ENCODE data around the gene CNN2.
"Not testable (repeated sequence)": the region's sequence is repeated elsewhere in the genome, so short reads cannot be mapped to it uniquely, and the experiment has no call there.

Gene CNN2

DNA sequence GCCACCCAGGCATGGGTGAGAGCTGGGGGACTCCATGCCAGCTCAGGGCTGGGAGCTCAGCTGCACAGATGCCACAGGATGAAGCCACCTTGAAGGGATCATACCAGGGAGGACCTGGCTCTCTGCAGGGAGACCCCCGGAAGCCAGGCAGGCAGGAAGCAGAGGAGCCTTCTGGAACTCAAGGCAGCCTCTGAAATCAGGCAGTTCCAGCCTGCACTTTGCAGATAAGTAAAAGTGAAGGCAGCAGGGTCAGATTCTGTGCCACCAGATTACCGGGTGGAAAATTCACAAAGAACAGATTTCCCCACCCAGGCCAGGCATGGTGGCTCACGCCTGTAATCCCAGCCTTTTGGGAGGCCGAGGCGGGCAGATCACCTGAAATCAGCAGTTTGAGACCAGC is 8.0 kb upstream of the CNN2 start:
- no peaks in the 10 kb centered on the region for H3K27me3 ChIP-seq (ENCODE audit: insufficient read depth, low read length)
- H3K36me3 ChIP-seq (ENCODE audit: insufficient read depth, low read length): peaks cover 17% of the 10 kb centered on the region
- no peaks in the 10 kb centered on the region for H3K9me3 ChIP-seq (ENCODE audit: low read length)
- H3K4me1 ChIP-seq (ENCODE audit: insufficient read depth, low read length): peaks cover 43% of the 10 kb centered on the region
- H3K4me3 ChIP-seq (ENCODE audit: low read length): no peak overlapping the region
- no peak overlapping the region for H2AFZ ChIP-seq (ENCODE audit: low read depth, low read length)

- H3K36me3 ChIP-seq (ENCODE audit: insufficient read depth, low read length): peaks cover 10% of the 10 kb centered on the region
- peak overlapping the region; percentile 74 for H3K4me3 ChIP-seq (ENCODE audit: low read length)
- no peak overlapping the region for H2AFZ ChIP-seq (ENCODE audit: low read depth, low read length)
- no peaks in the 10 kb centered on the region for H3K27me3 ChIP-seq (ENCODE audit: insufficient read depth, low read length)
- H3K4me1 ChIP-seq (ENCODE audit: insufficient read depth, low read length): peaks cover 43% of the 10 kb centered on the region
- H3K9me3 ChIP-seq (ENCODE audit: low read length): no peaks in the 10 kb centered on the region
Observed at GRCh38 chr19:1018932-1019615, 7.3 kb upstream of the CNN2 start.

- Histone ChIP-seq H3K4me3 (ENCODE audit: low read length) (peak overlapping the region; percentile 74), H3K9me3 (ENCODE audit: low read length) (no peaks in the 10 kb centered on the region), H2AFZ (ENCODE audit: low read depth, low read length) (no peak overlapping the region), H3K36me3 (ENCODE audit: insufficient read depth, low read length) (peaks cover 5% of the 10 kb centered on the region), H3K27me3 (ENCODE audit: insufficient read depth, low read length) (no peaks in the 10 kb centered on the region), H3K4me1 (ENCODE audit: insufficient read depth, low read length) (peaks cover 43% of the 10 kb centered on the region)
Observed at GRCh38 chr19:1019616-1019961, 6.8 kb upstream of the CNN2 start.

DNA sequence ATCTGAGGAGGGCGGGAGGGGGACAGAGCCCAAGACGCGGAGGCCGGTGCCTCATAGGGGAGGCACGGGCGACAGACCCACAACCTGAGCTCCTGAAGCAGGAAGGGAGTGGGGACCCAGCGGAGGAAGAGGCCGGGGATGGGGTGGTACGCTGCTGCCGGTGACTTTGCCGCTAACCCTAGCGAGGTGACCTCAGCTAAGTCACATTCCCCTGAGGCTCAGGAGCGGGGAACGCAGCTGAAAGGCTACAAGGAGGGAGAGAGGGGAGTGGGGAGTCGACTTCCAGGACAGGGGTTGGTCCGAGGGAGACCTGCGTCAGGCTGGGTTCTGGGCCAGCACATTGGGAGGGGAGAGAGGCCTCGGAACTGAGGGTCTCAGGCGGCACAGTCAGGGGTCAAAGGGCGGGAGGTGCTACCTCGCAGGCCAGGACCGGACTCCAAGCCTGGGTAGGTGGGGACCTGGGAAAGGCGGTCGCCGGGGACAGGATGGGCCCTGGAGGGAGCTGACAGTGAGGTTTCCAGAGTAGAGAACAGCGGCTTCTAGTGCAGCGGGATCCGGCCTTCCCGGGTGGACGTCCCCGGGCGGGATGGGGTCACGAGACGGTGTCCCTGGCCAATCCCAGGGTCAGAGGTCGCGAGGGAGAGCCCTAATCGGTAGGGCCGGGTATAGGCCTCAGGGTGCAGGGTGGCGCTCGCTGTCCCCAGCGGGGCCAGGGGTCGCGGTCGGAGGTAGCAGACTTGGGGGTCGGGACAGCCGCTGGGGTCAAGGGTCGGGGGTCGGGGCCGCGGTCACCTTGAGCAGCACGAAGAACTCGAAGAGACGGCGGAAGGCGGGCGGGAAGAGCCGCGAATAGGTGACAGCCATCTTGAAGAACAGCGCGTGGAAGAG is 6.2 kb upstream of the CNN2 start:
- Histone ChIP-seq H2AFZ (ENCODE audit: low read depth, low read length) (no peak overlapping the region), H3K36me3 (ENCODE audit: insufficient read depth, low read length) (peaks cover 4% of the 10 kb centered on the region), H3K4me3 (ENCODE audit: low read length) (peak overlapping the region; percentile 74), H3K9me3 (ENCODE audit: low read length) (no peaks in the 10 kb centered on the region), H3K27me3 (ENCODE audit: insufficient read depth, low read length) (no peaks in the 10 kb centered on the region), H3K4me1 (ENCODE audit: insufficient read depth, low read length) (peaks cover 43% of the 10 kb centered on the region)

DNA sequence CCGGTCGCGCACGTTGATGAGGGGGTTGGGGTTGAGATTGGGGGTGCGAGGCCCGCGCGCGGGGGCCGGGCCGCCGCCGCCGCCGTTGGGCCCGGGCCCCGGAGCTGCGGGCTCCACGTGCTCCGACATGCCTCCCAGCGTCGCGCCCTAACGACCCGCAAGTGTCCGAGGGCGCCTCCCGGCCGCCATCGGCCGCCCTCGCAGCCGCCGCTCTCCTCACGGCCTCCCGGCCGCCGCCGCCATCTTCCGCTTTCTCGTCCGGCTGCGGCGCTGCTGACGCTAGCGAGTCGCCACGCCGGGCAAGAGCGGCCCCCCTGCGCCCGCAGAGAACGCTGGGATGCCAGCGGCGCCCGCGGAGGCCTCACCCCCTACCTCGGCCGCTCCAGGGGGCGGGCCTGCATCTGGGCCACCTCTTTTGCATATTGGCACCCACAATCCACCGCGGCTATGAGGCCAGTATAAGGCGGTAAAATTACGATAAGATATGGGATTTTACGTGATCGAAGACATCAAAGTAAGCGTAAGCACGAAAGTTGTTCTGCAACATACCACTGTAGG is 5.5 kb upstream of the CNN2 start, which contains the start of gene TMEM259:
Gene TMEM259, minus strand, starts transcription at position 256 of the 558 bp plus-strand sequence. Its CDS starts 127 bp downstream, at position 129.
- Histone ChIP-seq H3K4me1 (ENCODE audit: insufficient read depth, low read length) (peaks cover 41% of the 10 kb centered on the region), H3K27me3 (ENCODE audit: insufficient read depth, low read length) (no peaks in the 10 kb centered on the region), H3K9me3 (ENCODE audit: low read length) (no peaks in the 10 kb centered on the region), H3K36me3 (ENCODE audit: insufficient read depth, low read length) (peaks cover 4% of the 10 kb centered on the region), H2AFZ (ENCODE audit: low read depth, low read length) (no peak within 1 kb of the TSS), H3K4me3 (ENCODE audit: low read length) (peak within 1 kb of the TSS; percentile 74)

- not testable (repeated sequence) for H3K4me3 ChIP-seq (ENCODE audit: low read length); H3K9me3 ChIP-seq (ENCODE audit: low read length); H2AFZ ChIP-seq (ENCODE audit: low read depth, low read length); H3K27me3 ChIP-seq (ENCODE audit: insufficient read depth, low read length); H3K36me3 ChIP-seq (ENCODE audit: insufficient read depth, low read length)
- H3K4me1 ChIP-seq (ENCODE audit: insufficient read depth, low read length): peaks cover 28% of the 10 kb centered on the region
Observed at GRCh38 chr19:1023883-1024188, 2.6 kb upstream of the CNN2 start.

GRCh38 chr19:1025080-1025479 is 1.3 kb upstream of the CNN2 start:
- peaks cover 17% of the 10 kb centered on the region for H3K4me1 ChIP-seq (ENCODE audit: insufficient read depth, low read length)
- not testable (repeated sequence) for H3K9me3 ChIP-seq (ENCODE audit: low read length); H2AFZ ChIP-seq (ENCODE audit: low read depth, low read length); H3K36me3 ChIP-seq (ENCODE audit: insufficient read depth, low read length); H3K4me3 ChIP-seq (ENCODE audit: low read length); H3K27me3 ChIP-seq (ENCODE audit: insufficient read depth, low read length)

DNA sequence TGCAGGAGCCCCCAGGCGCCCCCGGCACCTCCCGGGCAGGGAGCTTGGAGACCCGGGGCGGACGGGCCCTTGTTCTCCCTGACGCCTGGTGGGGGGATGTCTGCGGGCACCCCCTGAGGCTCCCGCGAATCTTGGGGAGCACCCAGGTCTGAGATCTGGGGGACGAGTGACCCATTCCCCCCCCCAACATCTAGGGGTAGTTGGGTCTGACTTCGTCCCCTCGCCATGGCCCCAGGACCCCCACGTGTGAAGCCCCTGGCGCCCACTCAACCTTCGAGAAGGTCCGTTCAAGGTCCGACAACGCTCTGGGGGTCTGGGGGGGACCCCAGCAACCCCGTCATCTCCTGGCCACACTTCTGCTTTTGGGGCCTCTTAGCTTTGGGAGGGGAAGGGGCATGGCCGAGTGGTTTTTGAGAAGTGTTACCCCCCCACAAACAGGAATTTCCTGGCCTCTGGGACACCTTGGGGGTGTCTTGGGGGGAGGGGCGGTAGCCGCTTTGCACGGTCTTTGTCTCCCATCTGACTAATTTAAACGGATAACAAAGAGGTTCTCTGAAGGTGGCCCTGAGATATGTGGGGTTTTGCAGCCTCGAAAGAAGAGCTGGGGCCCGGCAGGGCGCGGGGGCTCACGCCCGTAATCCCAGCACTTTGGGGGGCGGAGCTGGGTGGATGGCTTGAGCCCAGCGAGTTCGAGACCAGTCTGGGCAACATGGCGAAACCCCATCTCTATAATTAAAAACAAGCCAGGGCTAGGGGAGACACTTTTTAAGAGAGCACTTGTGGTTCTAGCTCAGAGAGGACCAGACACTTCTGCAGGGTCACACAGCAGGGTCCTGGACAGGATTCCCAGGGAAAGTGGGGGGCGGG is 608 bp downstream of the CNN2 start:
- Histone ChIP-seq H3K9me3 (ENCODE audit: low read length) (no peaks in the 10 kb centered on the region), H2AFZ (ENCODE audit: low read depth, low read length) (peak overlapping the region; percentile 49), H3K27me3 (ENCODE audit: insufficient read depth, low read length) (no peaks in the 10 kb centered on the region), H3K4me1 (ENCODE audit: insufficient read depth, low read length) (peaks cover 16% of the 10 kb centered on the region), H3K4me3 (ENCODE audit: low read length) (peak overlapping the region; percentile 90), H3K36me3 (ENCODE audit: insufficient read depth, low read length) (peaks cover 13% of the 10 kb centered on the region)

DNA sequence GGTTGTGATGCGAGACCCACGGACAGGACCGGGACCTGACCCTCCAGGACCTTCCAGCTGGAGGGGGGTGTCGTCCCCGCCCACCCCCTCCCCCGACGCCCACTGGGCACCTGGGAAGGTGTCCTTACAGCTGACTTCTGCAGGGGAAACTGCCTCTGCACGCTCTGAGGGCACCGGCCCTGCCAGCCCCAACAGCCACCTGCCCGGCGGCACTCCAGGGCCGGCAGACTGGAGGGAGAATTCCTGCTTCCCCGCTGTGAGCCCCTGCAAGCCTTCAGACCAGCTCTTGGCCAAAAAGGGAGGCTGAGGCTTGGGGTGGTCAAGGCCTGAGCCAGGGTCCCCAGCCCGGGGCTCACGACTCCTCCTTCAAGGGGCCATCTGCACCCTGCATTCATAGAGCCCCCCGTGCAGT is 1.2 kb downstream of the CNN2 start:
- Histone ChIP-seq H3K36me3 (ENCODE audit: insufficient read depth, low read length) (peaks cover 19% of the 10 kb centered on the region), H3K27me3 (ENCODE audit: insufficient read depth, low read length) (no peaks in the 10 kb centered on the region), H3K4me1 (ENCODE audit: insufficient read depth, low read length) (peaks cover 16% of the 10 kb centered on the region), H3K9me3 (ENCODE audit: low read length) (no peaks in the 10 kb centered on the region), H3K4me3 (ENCODE audit: low read length) (peak overlapping the region; percentile 90), H2AFZ (ENCODE audit: low read depth, low read length) (no peak overlapping the region)

DNA sequence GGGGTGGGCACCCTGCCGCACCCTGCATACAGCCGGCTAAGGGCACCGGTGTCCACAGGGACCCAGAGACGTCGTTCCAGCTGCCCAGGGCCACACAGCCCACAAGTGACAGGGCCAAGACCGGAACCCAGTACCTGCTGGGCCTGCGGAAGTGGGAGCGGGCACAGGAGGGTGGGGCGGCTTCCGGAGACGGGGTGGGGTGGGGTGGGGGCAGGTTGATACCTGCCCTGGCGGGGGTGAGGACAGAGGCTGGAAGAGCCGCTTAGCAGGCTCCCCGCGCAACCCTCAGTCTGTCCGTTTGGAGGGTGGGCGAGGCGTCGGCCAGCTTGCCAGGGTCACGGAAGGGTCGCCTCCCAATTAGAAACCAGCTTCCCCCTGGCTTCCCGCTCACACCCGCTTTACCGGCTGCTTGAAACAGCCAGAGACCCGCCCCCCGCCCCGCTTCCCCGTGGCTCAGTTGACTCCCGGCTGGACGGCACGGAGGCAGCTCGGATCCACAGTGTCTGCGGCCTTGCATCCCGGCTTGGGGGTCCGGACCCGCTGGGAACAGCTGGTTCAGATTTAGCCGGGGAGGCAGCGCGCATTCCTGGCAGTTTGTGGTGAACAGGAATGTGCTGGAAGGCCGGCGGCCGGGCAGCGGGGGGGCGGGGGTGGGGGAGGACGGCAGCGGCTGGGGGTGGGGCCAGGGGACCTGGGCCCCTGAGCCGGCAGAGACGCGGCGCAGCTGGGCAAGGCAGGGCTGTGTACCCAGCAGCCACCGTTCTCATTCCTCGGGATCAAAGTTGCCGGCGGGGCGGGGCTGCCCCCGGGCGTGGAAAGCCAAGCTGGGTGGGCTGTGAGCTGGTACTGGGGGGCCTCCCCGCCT is 1.9 kb downstream of the CNN2 start:
- H3K27me3 ChIP-seq (ENCODE audit: insufficient read depth, low read length): no peaks in the 10 kb centered on the region
- H3K36me3 ChIP-seq (ENCODE audit: insufficient read depth, low read length): peaks cover 24% of the 10 kb centered on the region
- no peaks in the 10 kb centered on the region for H3K9me3 ChIP-seq (ENCODE audit: low read length)
- peaks cover 16% of the 10 kb centered on the region for H3K4me1 ChIP-seq (ENCODE audit: insufficient read depth, low read length)
- peak overlapping the region; percentile 90 for H3K4me3 ChIP-seq (ENCODE audit: low read length)
- H2AFZ ChIP-seq (ENCODE audit: low read depth, low read length): no peak overlapping the region

GRCh38 chr19:1032264-1032867 is 6.0 kb downstream of the CNN2 start:
- H3K27me3 ChIP-seq (ENCODE audit: insufficient read depth, low read length): no peaks in the 10 kb centered on the region
- no peak overlapping the region for H2AFZ ChIP-seq (ENCODE audit: low read depth, low read length)
- no peaks in the 10 kb centered on the region for H3K9me3 ChIP-seq (ENCODE audit: low read length)
- H3K36me3 ChIP-seq (ENCODE audit: insufficient read depth, low read length): peaks cover 42% of the 10 kb centered on the region
- H3K4me1 ChIP-seq (ENCODE audit: insufficient read depth, low read length): peaks cover 9% of the 10 kb centered on the region
- H3K4me3 ChIP-seq (ENCODE audit: low read length): no peak overlapping the region

All from neuron (in vitro differentiated cells).